ENCODE results near the gene NUDT3.

The NUDT3 gene

GRCh38 chr6:34321821-34322220, 70.6 kb downstream of the NUDT3 start:
- Histone ChIP-seq H3K79me2 (ENCODE audit: control insufficient read depth, insufficient read depth, low read length, unreplicated experiment) (peaks cover 10% of the 10 kb centered on the region), H3K36me3 (ENCODE audit: insufficient read depth, low read length) (no peaks in the 10 kb centered on the region)

GRCh38 chr6:34319471-34319885, 73.0 kb downstream of the NUDT3 start:
- no peak overlapping the region for H2AFZ ChIP-seq (ENCODE audit: low read length, unreplicated experiment)
- no peak overlapping the region for H3K4me3 ChIP-seq (ENCODE audit: low read depth, low read length)
- no peaks in the 10 kb centered on the region for H3K27me3 ChIP-seq (ENCODE audit: insufficient read depth, low read length)
- H3K4me1 ChIP-seq (ENCODE audit: control insufficient read depth, insufficient read depth, low read length, unreplicated experiment) = no peaks in the 10 kb centered on the region
- no peak overlapping the region for H3K27ac ChIP-seq (ENCODE audit: low read depth, low read length)
- H3K36me3 ChIP-seq (ENCODE audit: insufficient read depth, low read length) = no peaks in the 10 kb centered on the region
- H3K79me2 ChIP-seq (ENCODE audit: control insufficient read depth, insufficient read depth, low read length, unreplicated experiment) = peaks cover 15% of the 10 kb centered on the region

More at GRCh38 chr6:34321821-34322220, 70.6 kb downstream of the NUDT3 start:
- no peak overlapping the region for H3K27ac ChIP-seq (ENCODE audit: low read depth, low read length)
- no peaks in the 10 kb centered on the region for H3K27me3 ChIP-seq (ENCODE audit: insufficient read depth, low read length)
- H3K4me1 ChIP-seq (ENCODE audit: control insufficient read depth, insufficient read depth, low read length, unreplicated experiment) = no peaks in the 10 kb centered on the region
- H3K4me3 ChIP-seq (ENCODE audit: low read depth, low read length) = no peak overlapping the region
- H2AFZ ChIP-seq (ENCODE audit: low read length, unreplicated experiment) = no peak overlapping the region

DNA sequence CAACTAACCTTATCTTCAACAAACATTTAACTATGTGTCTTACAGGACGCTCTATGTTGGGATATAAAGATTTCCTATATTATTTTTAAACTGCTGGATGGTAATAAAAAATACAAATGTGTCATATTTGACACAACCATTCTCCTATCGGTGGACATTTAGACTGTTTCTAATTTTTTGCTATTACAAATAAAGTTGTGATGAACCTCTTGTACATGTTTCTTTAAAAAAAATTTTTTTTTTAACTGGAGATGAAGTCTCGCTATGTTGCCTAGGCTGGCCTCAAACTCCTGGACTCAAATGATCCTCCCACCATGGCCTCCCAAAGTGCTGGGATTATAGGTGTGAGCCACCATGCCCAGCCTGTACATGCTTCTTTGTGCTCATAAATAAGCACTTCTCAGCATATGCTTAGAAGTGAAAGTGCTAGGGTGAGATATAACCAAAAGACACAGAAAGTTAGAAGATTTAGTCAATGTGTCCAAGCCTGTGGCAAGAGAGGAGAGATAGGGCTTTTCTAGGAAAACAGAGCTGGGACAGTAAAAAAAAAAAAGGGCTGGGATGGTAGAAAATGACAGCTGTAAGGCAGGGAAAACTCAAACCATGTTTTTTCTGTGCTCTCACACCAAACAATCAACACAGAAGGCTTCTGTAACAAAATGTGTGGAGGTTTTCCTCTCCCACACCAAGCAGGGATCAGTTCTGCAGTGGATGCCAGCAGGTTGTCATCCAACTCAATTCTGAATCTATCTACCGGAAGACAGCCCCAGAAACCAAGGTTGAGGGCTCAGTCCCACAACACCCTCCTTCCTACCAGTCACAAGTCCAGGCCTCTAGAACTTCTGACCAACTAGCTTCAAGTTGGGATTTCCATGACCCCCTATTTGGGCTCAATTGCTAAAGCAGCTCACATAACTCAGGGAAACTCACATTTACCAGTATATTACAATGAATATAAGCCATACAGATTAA, 73.7 kb downstream of the NUDT3 start:
- Histone ChIP-seq H3K4me3 (ENCODE audit: low read depth, low read length) (no peak overlapping the region), H3K4me1 (ENCODE audit: control insufficient read depth, insufficient read depth, low read length, unreplicated experiment) (no peaks in the 10 kb centered on the region), H3K36me3 (ENCODE audit: insufficient read depth, low read length) (no peaks in the 10 kb centered on the region), H3K27me3 (ENCODE audit: insufficient read depth, low read length) (no peaks in the 10 kb centered on the region), H3K79me2 (ENCODE audit: control insufficient read depth, insufficient read depth, low read length, unreplicated experiment) (peaks cover 15% of the 10 kb centered on the region), H2AFZ (ENCODE audit: low read length, unreplicated experiment) (no peak overlapping the region), H3K27ac (ENCODE audit: low read depth, low read length) (no peak overlapping the region)

GRCh38 chr6:34317882-34318498, 74.5 kb downstream of the NUDT3 start:
- Histone ChIP-seq H3K27ac (ENCODE audit: low read depth, low read length) (no peak overlapping the region), H3K4me1 (ENCODE audit: control insufficient read depth, insufficient read depth, low read length, unreplicated experiment) (no peaks in the 10 kb centered on the region), H3K36me3 (ENCODE audit: insufficient read depth, low read length) (no peaks in the 10 kb centered on the region), H3K4me3 (ENCODE audit: low read depth, low read length) (no peak overlapping the region), H2AFZ (ENCODE audit: low read length, unreplicated experiment) (no peak overlapping the region), H3K79me2 (ENCODE audit: control insufficient read depth, insufficient read depth, low read length, unreplicated experiment) (peaks cover 15% of the 10 kb centered on the region), H3K27me3 (ENCODE audit: insufficient read depth, low read length) (no peaks in the 10 kb centered on the region)

DNA sequence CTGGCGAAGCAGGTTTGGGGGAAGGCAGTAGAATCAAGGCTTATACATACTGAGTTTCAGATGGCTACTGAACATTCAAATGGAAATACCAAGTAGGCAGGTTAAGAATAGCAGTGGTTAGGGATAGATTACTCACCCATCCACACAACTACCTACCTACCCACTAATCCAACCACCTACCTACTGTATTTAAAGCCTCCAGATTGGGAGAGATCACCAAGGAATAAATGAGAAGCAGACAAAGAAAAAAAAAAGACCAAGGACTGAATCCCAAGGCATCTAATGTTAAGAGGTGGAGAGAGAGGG, 75.3 kb downstream of the NUDT3 start:
- Histone ChIP-seq H2AFZ (ENCODE audit: low read length, unreplicated experiment) (no peak overlapping the region), H3K4me3 (ENCODE audit: low read depth, low read length) (no peak overlapping the region), H3K4me1 (ENCODE audit: control insufficient read depth, insufficient read depth, low read length, unreplicated experiment) (no peaks in the 10 kb centered on the region), H3K27me3 (ENCODE audit: insufficient read depth, low read length) (no peaks in the 10 kb centered on the region), H3K36me3 (ENCODE audit: insufficient read depth, low read length) (no peaks in the 10 kb centered on the region), H3K27ac (ENCODE audit: low read depth, low read length) (no peak overlapping the region), H3K79me2 (ENCODE audit: control insufficient read depth, insufficient read depth, low read length, unreplicated experiment) (peaks cover 18% of the 10 kb centered on the region)

- Histone ChIP-seq H2AFZ (ENCODE audit: low read length, unreplicated experiment) (no peak overlapping the region), H3K36me3 (ENCODE audit: insufficient read depth, low read length) (no peaks in the 10 kb centered on the region), H3K27ac (ENCODE audit: low read depth, low read length) (no peak overlapping the region), H3K4me1 (ENCODE audit: control insufficient read depth, insufficient read depth, low read length, unreplicated experiment) (no peaks in the 10 kb centered on the region), H3K79me2 (ENCODE audit: control insufficient read depth, insufficient read depth, low read length, unreplicated experiment) (peaks cover 18% of the 10 kb centered on the region), H3K4me3 (ENCODE audit: low read depth, low read length) (no peak overlapping the region), H3K27me3 (ENCODE audit: insufficient read depth, low read length) (no peaks in the 10 kb centered on the region)
Observed at GRCh38 chr6:34316431-34317171, 75.9 kb downstream of the NUDT3 start.

- Histone ChIP-seq H3K4me3 (ENCODE audit: low read depth, low read length) (no peak overlapping the region), H3K4me1 (ENCODE audit: control insufficient read depth, insufficient read depth, low read length, unreplicated experiment) (no peaks in the 10 kb centered on the region), H3K27me3 (ENCODE audit: insufficient read depth, low read length) (no peaks in the 10 kb centered on the region), H3K27ac (ENCODE audit: low read depth, low read length) (no peak overlapping the region), H2AFZ (ENCODE audit: low read length, unreplicated experiment) (no peak overlapping the region), H3K36me3 (ENCODE audit: insufficient read depth, low read length) (no peaks in the 10 kb centered on the region), H3K79me2 (ENCODE audit: control insufficient read depth, insufficient read depth, low read length, unreplicated experiment) (peaks cover 23% of the 10 kb centered on the region)
Observed at GRCh38 chr6:34315780-34316179, 76.7 kb downstream of the NUDT3 start.

GRCh38 chr6:34315256-34315655, 77.2 kb downstream of the NUDT3 start:
- Histone ChIP-seq H3K4me1 (ENCODE audit: control insufficient read depth, insufficient read depth, low read length, unreplicated experiment) (no peaks in the 10 kb centered on the region), H3K36me3 (ENCODE audit: insufficient read depth, low read length) (no peaks in the 10 kb centered on the region), H3K79me2 (ENCODE audit: control insufficient read depth, insufficient read depth, low read length, unreplicated experiment) (peaks cover 24% of the 10 kb centered on the region), H2AFZ (ENCODE audit: low read length, unreplicated experiment) (no peak overlapping the region), H3K4me3 (ENCODE audit: low read depth, low read length) (no peak overlapping the region), H3K27ac (ENCODE audit: low read depth, low read length) (no peak overlapping the region), H3K27me3 (ENCODE audit: insufficient read depth, low read length) (no peaks in the 10 kb centered on the region)

DNA sequence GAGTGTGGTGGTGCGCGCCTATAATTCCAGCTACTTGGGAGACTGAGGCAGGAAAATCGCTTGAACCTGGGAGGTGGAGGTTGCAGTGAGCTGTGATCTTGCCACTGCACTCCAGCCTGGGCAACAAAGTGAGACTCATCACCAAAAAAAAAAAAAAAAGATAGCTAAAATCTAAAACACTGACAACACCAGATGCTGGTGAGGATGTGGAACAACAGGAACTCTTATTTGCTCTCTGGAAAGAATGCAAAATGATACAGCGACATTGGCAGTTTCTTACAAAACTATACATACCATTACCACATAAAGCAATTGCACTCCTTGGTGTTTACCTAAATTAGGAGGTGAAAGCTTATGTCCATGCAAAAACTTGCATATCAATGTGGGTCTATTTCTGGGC, 80.2 kb downstream of the NUDT3 start:
- Histone ChIP-seq H2AFZ (ENCODE audit: low read length, unreplicated experiment) (no peak overlapping the region), H3K4me3 (ENCODE audit: low read depth, low read length) (no peak overlapping the region), H3K36me3 (ENCODE audit: insufficient read depth, low read length) (no peaks in the 10 kb centered on the region; the same call in 1 of the 2 replicates), H3K27me3 (ENCODE audit: insufficient read depth, low read length) (no peaks in the 10 kb centered on the region), H3K79me2 (ENCODE audit: control insufficient read depth, insufficient read depth, low read length, unreplicated experiment) (peaks cover 37% of the 10 kb centered on the region), H3K4me1 (ENCODE audit: control insufficient read depth, insufficient read depth, low read length, unreplicated experiment) (no peaks in the 10 kb centered on the region), H3K27ac (ENCODE audit: low read depth, low read length) (no peak overlapping the region)

DNA sequence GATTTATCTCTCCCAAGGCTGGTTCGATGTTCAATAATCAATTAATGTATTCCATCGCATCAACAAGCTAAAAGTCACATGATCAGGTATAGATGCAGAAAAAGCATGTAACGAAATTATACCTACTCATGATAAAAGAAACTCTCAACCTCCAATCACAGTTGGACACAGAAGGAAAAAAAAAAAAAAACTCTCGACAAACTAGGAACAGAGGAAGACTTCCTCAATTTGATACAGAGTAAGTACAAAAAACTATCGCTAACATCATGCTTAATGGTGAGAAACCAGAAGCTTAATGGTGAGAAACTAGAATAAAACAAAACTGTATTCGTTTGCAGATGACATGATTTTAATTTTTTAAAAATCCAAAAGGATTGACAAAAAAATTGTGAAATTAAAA, 81.7 kb downstream of the NUDT3 start:
- peaks cover 29% of the 10 kb centered on the region for H3K79me2 ChIP-seq (ENCODE audit: control insufficient read depth, insufficient read depth, low read length, unreplicated experiment)
- no peak overlapping the region for H2AFZ ChIP-seq (ENCODE audit: low read length, unreplicated experiment)
- H3K4me1 ChIP-seq (ENCODE audit: control insufficient read depth, insufficient read depth, low read length, unreplicated experiment) = no peaks in the 10 kb centered on the region
- no peaks in the 10 kb centered on the region; the same call in 1 of the 2 replicates for H3K36me3 ChIP-seq (ENCODE audit: insufficient read depth, low read length)
- H3K27ac ChIP-seq (ENCODE audit: low read depth, low read length) = no peak overlapping the region
- no peak overlapping the region for H3K4me3 ChIP-seq (ENCODE audit: low read depth, low read length)
- no peaks in the 10 kb centered on the region for H3K27me3 ChIP-seq (ENCODE audit: insufficient read depth, low read length)
